K562 (cell line): ENCODE data around the gene EID2. TPM values are rescaled to one million over a fixed set of nuclear protein-coding genes. Genes with fewer than 3 reads are reported as not detected.

Experiments used
- ATF3 ChIP-seq, 2 experiments: fragments of 450-650 bp in 1 of 2; sonication (generic) in 1 of 2; formaldehyde crosslinking in 1 of 2; IDR thresholded peaks in 1 of 2; conservative IDR thresholded peaks in 1 of 2; 2 replicates each; pipeline versions ENCODE4 v1.6.1 to v1.8.1; 2016 to 2023; ENCODE audit warnings: mild to moderate bottlenecking in 2 of 2, moderate library complexity in 2 of 2, inconsistent platforms in 1 of 2, missing genetic modification reagents in 1 of 2
- BMI1 ChIP-seq: fragments of 150-350 bp; IDR thresholded peaks from 2 replicates; pipeline ENCODE4 v1.6.1; 2014; ENCODE audit warnings: low read length
- CEBPG ChIP-seq, 3 experiments: fragments of 200-800 bp in 1 of 3; sonication (Bioruptor generic) in 1 of 3; sonication (generic) in 1 of 3; formaldehyde crosslinking in 1 of 3; IDR thresholded peaks in 2 of 3; conservative IDR thresholded peaks in 1 of 3; 2 replicates each; pipeline versions ENCODE4 v1.6.1 to v1.8.0; 2016 to 2022; ENCODE audit warnings: missing compliant biosample characterization in 2 of 3, missing genetic modification characterization in 2 of 3, mild to moderate bottlenecking in 1 of 3, missing genetic modification reagents in 1 of 3
- GTF2F1 ChIP-seq: IDR thresholded peaks from 2 replicates; pipeline ENCODE4 v1.6.1; 2011; ENCODE audit warnings: low read depth, low read length, improper control_type of control experiment
- MCM2 ChIP-seq: fragments of 450-650 bp; IDR thresholded peaks from 2 replicates; pipeline ENCODE4 v1.6.1; 2017; ENCODE audit warnings: low read depth, mild to moderate bottlenecking
- MIER1 ChIP-seq: fragments of 450-650 bp; IDR thresholded peaks from 2 replicates; pipeline ENCODE4 v1.6.1; 2016; ENCODE audit warnings: antibody characterized with exemption, mild to moderate bottlenecking, low read depth
- NCOA1 ChIP-seq: fragments of 450-650 bp; IDR thresholded peaks from 2 replicates; pipeline ENCODE4 v1.6.1; 2016; ENCODE audit warnings: low read depth
- NCOA2 ChIP-seq, 2 experiments: fragments of 450-650 bp; IDR thresholded peaks; 2 replicates each; pipeline ENCODE4 v1.6.1; 2018; ENCODE audit warnings: mild to moderate bottlenecking in 2 of 2, moderate library complexity in 1 of 2; ENCODE audit not compliant: partially characterized antibody in 2 of 2
- NFIC ChIP-seq: fragments of 450-650 bp; IDR thresholded peaks from 2 replicates; pipeline ENCODE4 v1.6.1; 2017; ENCODE audit warnings: mild to moderate bottlenecking, inconsistent platforms
- PHF20 ChIP-seq: fragments of 450-650 bp; IDR thresholded peaks from 2 replicates; pipeline ENCODE4 v1.6.1; 2018; ENCODE audit not compliant: partially characterized antibody
- POLR3G ChIP-seq: IDR thresholded peaks from 2 replicates; pipeline ENCODE4 v1.6.1; 2011; ENCODE audit not compliant: insufficient read length, insufficient replicate concordance; ENCODE audit errors: extremely low read depth
- RAD21 ChIP-seq, 2 experiments: fragments of 250-450 bp in 1 of 2; fragments of 450-650 bp in 1 of 2; sonication (Bioruptor Pico) in 1 of 2; formaldehyde crosslinking in 1 of 2; IDR thresholded peaks in 1 of 2; conservative IDR thresholded peaks in 1 of 2; 2 replicates each; pipeline versions ENCODE4 v1.4.0 to v1.8.0; 2020 to 2022; ENCODE audit warnings: mild to moderate bottlenecking in 2 of 2, moderate library complexity in 1 of 2
- RBM34 ChIP-seq: fragments of 200-400 bp; formaldehyde crosslinking; IDR thresholded peaks from 2 replicates; pipeline ENCODE4 v1.6.1; 2018; ENCODE audit warnings: low read length, borderline replicate concordance; ENCODE audit not compliant: insufficient read depth
- SAFB ChIP-seq: fragments of 200-400 bp; formaldehyde crosslinking; IDR thresholded peaks from 2 replicates; pipeline ENCODE4 v1.6.1; 2017; ENCODE audit warnings: low read depth, low read length, borderline replicate concordance
- SIN3A ChIP-seq, 2 experiments: fragments of 150-350 bp in 1 of 2; IDR thresholded peaks; 2 replicates each; pipeline ENCODE4 v1.6.1; 2011 to 2016; ENCODE audit warnings: borderline replicate concordance in 2 of 2, low read depth in 2 of 2, low read length in 2 of 2, mild to moderate bottlenecking in 2 of 2, moderate library complexity in 2 of 2; ENCODE audit not compliant: control insufficient read depth in 1 of 2
- SRSF3 ChIP-seq: fragments of 200-400 bp; formaldehyde crosslinking; IDR thresholded peaks from 2 replicates; pipeline ENCODE4 v1.6.1; 2016; ENCODE audit warnings: mild to moderate bottlenecking, low read length, moderate library complexity; ENCODE audit not compliant: insufficient read depth
- TEAD4 ChIP-seq, 2 experiments: sonication (generic) in 1 of 2; formaldehyde crosslinking in 1 of 2; IDR thresholded peaks; 2 replicates each; pipeline versions ENCODE4 v1.6.1 to v1.8.0; 2012 to 2022; ENCODE audit warnings: borderline replicate concordance in 1 of 2, inconsistent platforms in 1 of 2, low read length in 1 of 2, mild to moderate bottlenecking in 1 of 2, missing genetic modification reagents in 1 of 2
- ZC3H4 ChIP-seq: sonication (generic); formaldehyde crosslinking; IDR thresholded peaks from 2 replicates; pipeline ENCODE4 v1.9.0; 2021; ENCODE audit warnings: missing genetic modification reagents, borderline replicate concordance
- ZKSCAN8 ChIP-seq: fragments of 200-800 bp; sonication (Bioruptor generic); IDR thresholded peaks from 2 replicates; pipeline ENCODE4 v1.6.1; 2016; ENCODE audit warnings: missing genetic modification characterization, missing compliant biosample characterization
- ZNF121 ChIP-seq: sonication (generic); formaldehyde crosslinking; conservative IDR thresholded peaks from 2 replicates; pipeline ENCODE4 v1.8.0; 2022; ENCODE audit warnings: missing genetic modification reagents
- ZNF224 ChIP-seq: sonication (generic); formaldehyde crosslinking; IDR thresholded peaks from 2 replicates; pipeline ENCODE4 v1.8.0; 2022; ENCODE audit warnings: mild to moderate bottlenecking, missing genetic modification reagents
- ZNF3 ChIP-seq: fragments of 250-450 bp; sonication (Bioruptor Pico); IDR thresholded peaks from 2 replicates; pipeline ENCODE4 v1.5.0; 2021; ENCODE audit warnings: mild to moderate bottlenecking, moderate library complexity
- ZNF354B ChIP-seq: fragments of 250-450 bp; sonication (Bioruptor Pico); IDR thresholded peaks from 2 replicates; pipeline ENCODE4 v1.4.0; 2020
- ZNF431 ChIP-seq: sonication (generic); formaldehyde crosslinking; IDR thresholded peaks from 2 replicates; pipeline ENCODE4 v1.8.0; 2022; ENCODE audit warnings: mild to moderate bottlenecking, missing genetic modification reagents
- ZNF436 ChIP-seq: fragments of 250-450, 450-650 bp; sonication (Bioruptor Pico); formaldehyde crosslinking; IDR thresholded peaks from 2 replicates; pipeline ENCODE4 v1.7.0; 2020; ENCODE audit warnings: mild to moderate bottlenecking
- polyA plus RNA-seq, 8 experiments: library from polyadenylated mRNA; depleted of rRNA in 4 of 8; stranded (reverse) in 5 of 8; unstranded in 3 of 8; fragments of >200 nt; fragmentation: Nextera tagmentation in 2 of 8; fragmentation: Illumina TruSeq in 1 of 8; extraction: Ambion mirVana in 2 of 8; extraction: Trizol in 1 of 8; gene quantifications; 2 replicates each; pipeline versions ENCODE4 v1.2.1 to v1.2.3, GENCODE V29; 2011 to 2014; ENCODE audit warnings: inconsistent platforms in 1 of 8, missing spikeins in 1 of 8
- total RNA-seq, 7 experiments: library from RNA; depleted of rRNA in 6 of 7; stranded (reverse); fragments of >200 nt in 6 of 7; fragmentation: Illumina TruSeq in 2 of 7; extraction: Trizol in 2 of 7; gene quantifications; 2 replicates each; pipeline versions ENCODE4 v1.2.1 to v1.2.3, GENCODE V29; 2011 to 2021; ENCODE audit warnings: low replicate concordance in 1 of 7

Gene EID2
- total and polyA plus RNA-seq, 9 of the 15 experiments (the other 6 are each of a cell fraction or from before 2014, with no cell fraction given), result 2.5 to 18.5 (median 11.3) TPM

GRCh38 chr19:39506944-39507714, 32.8 kb downstream of the EID2 start (continued):
- TF ChIP-seq MCM2, result no peak
- TF ChIP-seq ATF3 (IDR thresholded peaks at IDR 0.05), result no peak
- TF ChIP-seq ATF3 (CRISPR knock-in tag; conservative IDR thresholded peaks at IDR 0.05), result no peak
- no peak for TF ChIP-seq ZNF224 (CRISPR knock-in tag)
- TF ChIP-seq SRSF3, result no peak
- peak; percentile 32 to 55; a peak in 1 of 4 replicates for TF ChIP-seq SIN3A (IDR thresholded peaks at IDR 0.05; ENCODE audit: borderline replicate concordance in 2 of 2, control insufficient read depth in 1 of 2, low read depth in 2 of 2, low read length in 2 of 2)
- TF ChIP-seq NCOA2 (IDR thresholded peaks at IDR 0.05; ENCODE audit: partially characterized antibody in 2 of 2), result no peak
- no peak for TF ChIP-seq ZKSCAN8 (CRISPR knock-in tag)
- no peak for TF ChIP-seq RAD21 (CRISPR knock-in tag; conservative IDR thresholded peaks at IDR 0.05 in 1 of 2, IDR thresholded peaks at IDR 0.05 in 1 of 2)
- TF ChIP-seq NFIC, result peak; percentile 76
- no peak for TF ChIP-seq MIER1
- TF ChIP-seq RBM34, result no peak
- TF ChIP-seq ZNF354B (CRISPR knock-in tag), result no peak
- no peak for TF ChIP-seq ZNF436 (CRISPR knock-in tag)
- no peak for TF ChIP-seq BMI1
- TF ChIP-seq ZC3H4 (CRISPR knock-in tag), result no peak
- TF ChIP-seq TEAD4 (IDR thresholded peaks at IDR 0.05; ENCODE audit: low read length), result no peak; the same call in 1 of the 2 replicates
- TF ChIP-seq TEAD4 (CRISPR knock-in tag; IDR thresholded peaks at IDR 0.05; ENCODE audit: borderline replicate concordance), result peak; percentile 79; the same call in 1 of the 2 replicates
- peak; percentile 43 for TF ChIP-seq ZNF121 (CRISPR knock-in tag)
- TF ChIP-seq POLR3G, result no peak
- TF ChIP-seq CEBPG (CRISPR knock-in tag; IDR thresholded peaks at IDR 0.05), result no peak
- TF ChIP-seq CEBPG (tag; conservative IDR thresholded peaks at IDR 0.05 in 1 of 2, IDR thresholded peaks at IDR 0.05 in 1 of 2), result no peak
- TF ChIP-seq ZNF431, result peak; percentile 81; the same call in 1 of the 2 replicates
- peak; percentile 40; the same call in 1 of the 2 replicates for TF ChIP-seq SAFB
- TF ChIP-seq GTF2F1, result no peak
- TF ChIP-seq ZNF3 (CRISPR knock-in tag), result no peak
- no peak for TF ChIP-seq PHF20
- no peak for TF ChIP-seq NCOA1
